A549 (cell line): ENCODE results near the gene TMPRSS12.

Experiments used
- MAFK ChIP-seq: fragments of 450-650 bp; IDR thresholded peaks from 2 replicates; pipeline ENCODE4 v1.6.1; 2014; ENCODE audit not compliant: partially characterized antibody
- NR3C1 ChIP-seq: fragments of >200 bp; sonication (Bioruptor Twin); formaldehyde crosslinking; IDR thresholded peaks from 3 replicates; pipeline ENCODE4 v1.6.1; 2017
- POLR2A ChIP-seq: IDR thresholded peaks from 2 replicates; pipeline ENCODE4 v1.6.1; 2012; ENCODE audit warnings: mild to moderate bottlenecking, low read length
- SMC3 ChIP-seq: fragments of >200 bp; sonication (Bioruptor Twin); formaldehyde crosslinking; IDR thresholded peaks from 3 replicates; pipeline ENCODE4 v1.6.1; 2018; ENCODE audit warnings: inconsistent platforms

- TF ChIP-seq MAFK, result no peak
- TF ChIP-seq POLR2A, result no peak
- TF ChIP-seq SMC3, result no peak
- TF ChIP-seq NR3C1, result no peak
Measured at GRCh38 chr12:50806176-50806575, 36.5 kb upstream of the TMPRSS12 start.
